Sciatic nerve (tissue), 2 donors: ENCODE measurements around the gene TEDC1. TPM values are rescaled to one million over a fixed set of nuclear protein-coding genes. Genes with fewer than 3 reads are reported as not detected.
"Not testable (repeated sequence)": the region's sequence is repeated elsewhere in the genome, so short reads cannot be mapped to it uniquely, and the experiment has no call there.

Experiments
- ATAC-seq: fragments of 200-7000 bp; cut with Tn5 transposase; one replicate; pipeline ENCODE4 v1.9.1; 2020; ENCODE audit warnings: mild to moderate bottlenecking, moderate library complexity
- DNase-seq: peaks from one replicate; pipeline ENCODE4 v3.0.0-alpha.2; 2020; ENCODE audit warnings: low spot score
- intact Hi-C: fragments of 100-400 bp; cut with DNase I; formaldehyde crosslinking; loops from one replicate; pipeline ENCODE4 v1.14.2; 2022
- total RNA-seq: library from RNA; stranded (reverse); fragmentation: NEBNext Ultra II Directional; extraction: Animal tissue kit (Norgen Biotek cat#: 25700); gene quantifications from one replicate; pipeline ENCODE4 v1.2.1, GENCODE V29; 2021
- donor health status: DM: no; HTN: no; CAD: no.
- donor health status: DM: no; HTN: no; CAD: no.

TEDC1 gene
- total RNA-seq, 1 donor from 2014 or later: 14.1 TPM

DNA sequence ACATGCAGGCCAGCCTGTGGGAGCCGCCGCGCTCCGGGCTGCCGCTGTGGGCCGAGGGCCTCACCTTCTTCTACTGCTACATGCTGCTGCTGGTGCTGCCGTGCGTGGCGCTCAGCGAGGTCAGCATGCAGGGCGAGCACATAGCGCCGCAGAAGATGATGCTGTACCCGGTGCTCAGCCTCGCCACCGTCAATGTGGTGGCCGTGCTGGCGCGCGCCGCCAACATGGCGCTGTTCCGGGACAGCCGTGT lies 38.2 kb downstream of the TEDC1 start:
- intact Hi-C loops: no loop called here
- ATAC-seq (no peak), DNase-seq (no peak)

DNA sequence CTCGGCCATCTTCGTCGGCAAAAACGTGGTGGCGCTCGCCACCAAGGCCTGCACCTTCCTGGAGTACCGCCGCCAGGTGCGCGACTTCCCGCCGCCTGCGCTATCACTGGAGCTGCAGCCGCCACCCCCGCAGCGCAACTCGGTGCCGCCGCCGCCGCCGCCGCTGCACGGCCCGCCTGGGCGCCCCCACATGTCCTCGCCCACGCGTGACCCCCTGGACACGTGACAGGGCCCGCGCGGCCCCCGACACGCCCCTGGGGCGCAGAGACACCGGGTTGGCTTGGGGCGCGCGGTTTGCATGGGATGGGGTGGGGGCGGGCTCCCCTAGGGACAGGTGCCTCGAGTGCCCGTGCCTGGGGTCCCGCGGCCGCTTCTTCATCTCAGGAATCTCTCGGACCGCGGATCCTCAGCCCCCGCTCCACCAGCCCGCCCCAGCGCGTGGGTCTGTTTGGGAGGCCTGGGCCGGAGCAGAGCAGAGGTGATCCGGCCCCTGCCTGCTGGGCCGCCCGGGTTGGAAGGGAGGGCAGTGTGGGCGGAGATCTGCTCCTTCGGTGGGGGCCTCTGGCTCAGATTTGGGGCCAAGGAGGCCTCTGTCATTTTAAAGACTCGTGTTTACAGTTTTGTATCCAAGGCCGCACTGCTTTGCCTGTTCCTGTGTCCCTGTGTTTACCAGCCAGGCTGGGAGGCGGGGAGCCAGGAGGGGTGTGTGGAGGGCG lies 38.7 kb downstream of the TEDC1 start:
- intact Hi-C loops: no loop called here
- ATAC-seq (no peak), DNase-seq (no peak)

DNA sequence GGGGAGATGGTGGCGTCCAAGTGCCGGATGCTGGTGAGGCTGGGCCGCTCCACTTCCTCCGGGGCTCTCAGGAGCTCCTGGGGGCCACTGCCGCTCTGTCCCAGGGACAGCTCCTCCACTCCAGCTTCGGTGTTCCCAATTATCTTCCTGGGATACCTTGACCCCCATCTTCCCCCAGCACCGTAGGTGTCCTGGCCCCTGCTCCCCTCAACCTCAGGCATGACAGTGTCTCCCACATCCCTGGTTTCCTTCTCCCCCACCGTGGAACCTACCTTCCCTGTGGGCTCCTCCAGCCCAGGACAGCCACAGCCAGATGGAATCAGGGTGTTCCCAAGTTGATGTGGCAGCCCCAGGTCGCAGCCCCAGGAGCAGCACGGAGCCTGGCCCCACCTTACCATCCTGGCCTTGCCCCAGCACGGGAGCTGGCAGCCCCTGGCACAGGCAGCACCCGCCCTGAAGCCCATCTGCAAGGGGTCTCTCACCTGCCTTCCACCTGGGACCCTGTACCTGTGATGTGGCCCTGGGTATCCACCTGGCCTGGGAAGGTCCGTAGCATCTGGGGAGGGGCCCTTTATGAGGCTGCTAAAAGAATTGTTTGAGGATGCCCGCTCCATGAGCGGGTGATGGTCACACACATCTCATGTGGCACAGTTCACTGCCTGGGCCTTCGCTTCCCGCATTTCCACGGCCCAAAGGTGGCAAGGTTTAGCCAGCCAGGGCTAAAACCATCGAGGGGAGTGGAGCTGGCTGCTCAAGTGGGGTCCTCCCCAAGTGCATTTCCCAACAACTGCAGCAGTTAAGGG lies 39.4 kb downstream of the TEDC1 start:
- no peak for DNase-seq
- intact Hi-C loops: no loop called here
- ATAC-seq: no peak

DNA sequence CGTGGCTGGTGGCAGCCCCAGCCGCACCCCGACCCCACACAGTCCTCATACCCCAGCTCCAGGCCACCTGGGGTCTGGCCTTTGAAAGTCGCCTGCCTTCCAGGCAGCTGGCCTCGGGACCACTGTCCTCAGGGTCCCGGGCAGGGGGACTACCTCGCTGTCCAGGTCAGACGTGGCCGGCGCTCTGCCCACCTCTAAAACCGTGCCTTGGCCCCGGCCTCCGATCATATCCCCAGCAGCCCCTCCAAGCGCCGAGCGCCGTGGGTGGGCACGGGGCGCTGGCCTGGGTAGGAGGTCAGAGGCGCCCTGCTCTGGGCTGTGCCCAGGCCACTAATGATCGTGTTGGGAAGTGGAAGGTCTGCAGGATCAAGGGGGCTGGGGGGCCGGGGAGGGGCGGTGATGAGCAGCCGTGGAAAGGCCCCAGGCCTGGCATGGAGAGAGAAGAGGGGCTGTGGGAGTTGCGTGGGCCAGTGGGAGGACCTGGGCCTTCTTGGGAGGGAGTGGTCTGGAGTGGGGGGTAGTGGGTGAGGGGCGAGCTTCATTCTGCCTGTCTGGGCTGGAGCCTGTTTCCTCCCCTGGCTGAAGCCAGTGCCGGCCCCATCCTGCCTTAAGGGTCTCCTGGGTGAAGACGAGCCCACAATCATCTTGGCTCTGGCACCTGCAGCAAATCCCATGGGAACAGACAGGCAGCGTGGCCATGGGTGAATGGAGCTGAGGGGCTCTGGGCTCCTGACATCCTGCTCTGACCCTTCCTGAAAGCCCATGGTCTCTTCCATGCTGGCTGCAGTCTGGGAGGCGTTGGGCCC lies 40.2 kb downstream of the TEDC1 start:
- intact Hi-C loops: no loop called here
- no peak for ATAC-seq
- no peak for DNase-seq

DNA sequence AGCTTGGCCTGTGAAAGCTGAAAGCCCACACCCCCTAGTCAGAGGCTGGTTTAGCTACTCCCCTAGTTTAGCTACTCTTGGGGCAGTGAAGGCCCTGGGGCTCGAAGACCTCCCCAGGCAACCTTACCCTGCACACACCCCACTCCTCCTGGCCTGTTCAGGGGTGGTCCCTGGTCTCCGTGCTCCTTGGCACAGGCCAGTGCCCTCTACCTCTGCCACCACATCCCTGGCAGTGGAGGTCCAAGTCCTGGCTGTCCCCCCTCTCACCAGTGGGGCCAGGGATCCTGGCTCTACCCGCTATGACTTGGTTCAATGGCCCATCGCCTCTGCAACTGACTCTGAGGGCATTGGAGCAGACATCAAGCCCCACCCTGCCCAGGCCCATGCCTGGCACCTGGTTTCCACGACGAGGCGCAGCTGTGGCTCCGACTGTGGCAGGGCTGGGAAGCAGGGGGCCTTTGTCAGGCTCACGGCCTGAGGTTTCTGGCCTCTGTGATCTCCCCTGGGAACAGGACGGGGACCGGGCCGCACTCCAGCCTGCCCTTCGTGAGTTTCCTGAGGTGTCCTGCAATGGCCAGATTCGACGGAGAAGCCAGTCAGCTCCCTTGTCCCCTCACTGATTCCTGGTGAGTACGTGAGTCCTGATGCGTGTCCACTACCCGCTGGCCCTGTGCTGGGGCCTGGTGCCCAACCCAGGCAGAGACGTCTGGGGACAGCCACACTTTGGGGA lies 41.0 kb downstream of the TEDC1 start:
- no peak for ATAC-seq
- intact Hi-C loops: no loop called here
- no peak for DNase-seq

DNA sequence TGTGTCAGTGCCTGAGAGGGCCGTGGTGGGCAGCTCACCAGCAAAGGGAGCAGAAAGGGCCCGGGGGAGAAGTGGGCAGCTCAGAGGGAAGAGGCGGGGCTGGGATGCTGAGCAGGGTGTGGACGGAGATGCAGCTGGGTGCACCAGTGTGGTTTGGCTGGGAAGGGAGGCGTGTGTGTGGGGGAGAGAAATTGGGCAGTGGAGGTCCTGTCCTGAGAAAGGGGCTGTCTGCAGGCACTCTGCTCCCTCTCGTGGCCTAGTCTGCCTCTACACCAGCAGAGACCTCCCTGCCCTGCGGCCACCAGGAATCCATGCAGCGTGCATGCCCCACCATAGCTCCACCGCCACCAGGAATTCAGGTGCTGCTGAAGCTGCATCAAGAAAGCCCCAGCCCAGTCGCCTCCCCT lies 41.7 kb downstream of the TEDC1 start:
- ATAC-seq: peak; percentile 14
- DNase-seq: no peak
- intact Hi-C loops: no loop called here

DNA sequence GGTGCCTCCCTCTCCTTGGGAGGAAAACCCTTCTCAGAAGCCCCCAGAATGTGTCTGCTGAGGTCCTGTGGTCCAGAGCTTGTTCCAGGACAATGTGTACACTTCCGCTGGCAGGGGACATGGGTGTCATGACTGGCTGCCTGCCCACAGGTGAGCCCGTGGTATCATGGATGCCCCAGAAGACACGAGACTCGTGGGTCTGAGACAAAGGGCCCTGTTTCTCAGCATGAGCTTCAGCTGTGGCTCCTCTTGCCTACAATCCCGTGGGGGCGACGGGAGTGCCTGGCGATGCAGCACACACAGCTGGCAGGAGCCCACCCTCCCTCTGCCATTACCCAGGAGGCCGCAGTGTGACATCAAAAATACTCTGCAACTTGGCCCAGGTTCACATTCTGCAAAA lies 42.3 kb downstream of the TEDC1 start:
- intact Hi-C loops: no loop called here
- ATAC-seq (no peak), DNase-seq (no peak)

DNA sequence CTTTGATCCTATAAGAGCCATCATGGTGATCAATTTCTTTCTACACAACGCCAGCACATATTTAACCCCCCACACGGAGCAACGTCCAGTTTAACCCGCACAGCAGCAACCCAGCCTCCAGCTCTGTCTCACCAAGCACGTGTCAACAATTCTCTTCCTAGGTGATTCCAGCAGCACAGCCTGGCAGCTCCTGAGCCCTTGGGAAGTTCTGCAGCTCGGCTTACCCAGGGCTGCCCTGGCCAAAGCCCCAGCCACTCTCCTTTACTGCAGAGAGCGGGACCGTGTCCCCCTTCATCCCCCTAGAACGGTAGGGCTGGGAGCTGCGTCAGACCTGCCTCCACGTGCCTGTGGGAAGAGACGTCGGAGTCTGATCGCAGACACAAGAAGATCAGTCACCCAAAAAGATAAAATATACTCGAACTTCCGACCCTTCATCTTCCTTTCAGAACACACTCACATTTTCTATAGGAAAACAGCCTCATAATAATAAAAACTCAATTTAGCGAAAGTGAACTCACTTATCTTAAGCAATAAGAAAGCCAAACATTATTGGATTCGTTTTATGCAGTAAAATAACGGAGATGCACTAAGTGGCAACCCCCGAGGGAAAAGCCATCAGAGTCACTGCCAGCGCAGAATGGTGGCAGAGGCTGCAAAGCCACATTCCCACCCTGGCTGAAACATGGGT lies 42.9 kb downstream of the TEDC1 start:
- ATAC-seq (no peak), DNase-seq (no peak)
- intact Hi-C loops: no loop called here

DNA sequence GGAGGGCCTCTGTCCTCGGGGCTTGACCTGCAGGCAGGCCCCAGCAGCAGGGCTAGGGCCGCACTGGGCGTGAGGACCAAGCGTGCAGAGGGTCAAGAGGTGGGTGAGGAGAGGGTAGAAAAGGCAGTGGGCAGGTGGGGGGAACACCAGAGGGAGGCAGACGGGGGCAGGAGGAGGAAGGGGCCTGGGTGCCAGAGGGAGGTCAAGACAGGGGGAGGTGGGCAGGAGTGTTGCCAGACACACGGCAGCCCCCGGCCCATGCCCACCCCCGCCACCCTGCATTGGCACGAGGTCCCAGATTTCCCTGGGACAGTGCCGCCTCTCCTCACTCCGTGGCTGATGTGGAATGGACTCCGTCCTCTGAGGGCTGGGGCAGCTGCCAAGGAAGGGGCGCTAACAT lies 43.5 kb downstream of the TEDC1 start:
- intact Hi-C loops: no loop called here
- ATAC-seq (no peak), DNase-seq (no peak)

DNA sequence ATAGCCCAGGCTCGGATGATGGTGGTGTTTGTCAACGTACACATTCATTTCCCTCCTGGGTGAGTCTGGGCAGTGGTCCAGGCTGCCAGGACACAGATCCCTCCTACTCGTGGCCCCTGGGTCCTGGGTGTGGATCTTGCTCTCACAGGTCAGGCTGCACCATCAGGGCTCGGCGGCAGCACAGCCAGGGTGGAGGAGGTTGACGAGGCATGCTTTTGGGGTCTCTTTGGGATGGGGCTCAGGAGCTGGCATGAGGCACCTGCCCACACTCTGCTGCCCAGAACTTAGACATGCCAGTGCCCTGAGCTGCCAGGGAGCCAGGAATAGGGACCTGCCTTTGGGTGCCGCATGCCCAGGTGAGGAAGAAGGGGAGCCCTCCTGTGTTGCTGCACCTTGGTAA lies 45.0 kb downstream of the TEDC1 start:
- ATAC-seq (no peak), DNase-seq (no peak)
- intact Hi-C loops: no loop called here

DNA sequence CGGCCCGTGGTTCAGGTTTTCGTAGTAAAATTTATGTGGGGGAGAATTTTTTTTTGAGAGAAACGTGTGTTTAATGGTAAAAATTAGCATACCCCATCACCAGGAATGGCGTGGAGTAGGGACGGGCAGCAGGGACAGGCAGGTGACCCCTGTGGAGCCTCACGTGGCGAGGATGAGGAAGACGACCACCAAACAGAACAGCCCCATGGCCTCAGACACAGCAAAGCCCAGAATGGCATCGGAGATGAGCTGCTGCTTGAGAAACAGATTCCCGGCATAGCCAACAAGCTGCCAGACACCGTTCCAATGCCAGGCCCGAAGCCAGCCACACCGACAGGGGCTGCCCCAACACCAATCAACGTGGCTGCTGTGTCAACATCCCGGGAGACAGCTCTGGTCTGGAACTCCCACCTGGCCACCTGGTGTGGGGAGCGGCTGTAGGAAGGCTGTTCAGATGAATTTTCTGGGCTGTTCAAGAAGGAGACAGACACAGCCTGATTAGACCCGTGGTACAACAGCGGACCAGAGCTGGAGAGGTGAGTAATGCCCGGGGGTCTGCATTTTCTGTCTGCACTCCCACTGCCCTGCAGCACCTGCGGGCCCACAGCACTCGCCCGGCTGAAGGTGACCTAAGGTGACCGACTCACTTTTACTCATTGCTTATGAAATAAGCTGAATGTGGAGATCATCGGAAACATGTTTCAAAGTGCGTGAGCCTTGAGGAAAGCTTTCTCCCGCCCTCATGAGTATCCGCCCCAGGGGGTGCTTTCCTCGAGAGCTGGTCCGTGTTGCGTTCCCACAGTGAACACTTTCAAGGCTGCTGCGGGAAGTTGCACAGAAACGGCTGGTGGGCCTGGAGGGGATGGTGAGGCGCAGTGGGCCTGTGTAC lies 45.9 kb downstream of the TEDC1 start:
- DNase-seq: no peak
- ATAC-seq: no peak
- intact Hi-C loops: no loop called here

DNA sequence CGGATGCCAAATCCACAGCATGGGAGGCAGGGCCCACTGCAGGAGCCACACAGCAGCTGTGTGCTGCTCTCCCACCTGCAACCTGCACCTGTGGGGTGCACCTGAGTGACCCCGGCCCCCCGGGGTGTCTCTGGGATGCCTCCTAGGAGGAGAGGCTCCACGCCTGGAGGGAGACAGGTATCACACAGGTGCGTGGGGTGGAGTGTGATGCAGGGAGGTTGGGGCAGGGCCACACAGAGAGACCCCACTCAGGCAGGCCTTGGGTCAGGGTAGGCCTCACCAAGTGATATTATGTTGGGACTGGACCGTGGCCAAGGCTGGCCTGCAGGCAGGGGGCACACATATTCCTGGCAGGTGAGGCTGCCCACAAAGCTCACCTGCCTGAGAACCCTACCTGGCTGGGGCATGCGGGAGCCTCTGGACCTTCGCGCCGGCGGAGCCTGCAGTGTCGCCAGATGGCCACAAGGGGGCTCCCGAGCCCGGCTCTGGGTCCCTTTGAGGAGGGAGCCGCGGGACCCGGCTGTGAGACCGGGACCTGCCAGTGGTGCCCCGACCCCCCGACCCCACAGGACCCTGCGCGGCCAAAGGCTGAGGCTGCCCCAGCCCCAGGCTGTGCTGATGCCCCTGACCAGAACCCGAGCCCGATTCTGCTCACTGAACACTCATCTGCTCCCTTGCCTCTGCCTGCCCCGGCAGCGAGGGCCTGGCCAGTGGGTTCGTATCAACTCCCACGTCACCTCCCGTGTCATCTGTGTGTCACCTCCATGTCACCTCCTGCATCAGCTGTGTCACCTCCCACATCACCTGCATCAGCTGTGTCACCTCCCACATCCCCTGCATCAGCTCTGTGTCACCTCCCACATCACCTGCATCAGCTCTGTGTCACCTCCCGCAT lies 46.8 kb downstream of the TEDC1 start:
- DNase-seq: peak; percentile 75
- peak; percentile 73 for ATAC-seq
- intact Hi-C loops: no loop called here

DNA sequence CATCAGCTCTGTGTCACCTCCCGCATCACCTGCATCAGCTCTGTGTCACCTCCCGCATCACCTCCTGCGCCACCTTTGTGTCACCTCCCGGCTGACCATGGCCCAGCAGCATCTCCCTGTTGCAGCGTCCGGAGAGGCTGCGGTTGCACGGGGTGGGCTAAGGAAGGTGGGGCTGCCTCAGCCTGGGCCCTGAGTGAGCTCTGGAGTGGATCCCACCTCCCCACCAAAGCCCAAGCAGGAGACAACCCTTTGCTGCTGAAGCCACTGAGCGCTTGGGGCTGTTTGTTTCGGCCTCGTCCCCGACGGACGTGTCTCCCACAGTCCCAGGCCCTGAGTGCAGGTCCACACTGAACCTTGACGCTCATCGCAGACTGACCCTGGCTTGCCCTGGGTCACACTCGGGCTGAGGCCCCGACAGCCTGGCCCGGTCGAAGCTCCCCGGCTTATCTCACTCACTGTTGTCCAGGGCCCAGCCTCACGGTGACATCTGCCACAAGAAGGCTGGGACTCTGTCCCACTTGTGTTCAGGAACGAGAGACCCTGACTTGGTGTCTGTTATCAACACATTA lies 47.5 kb downstream of the TEDC1 start:
- DNase-seq: no peak
- ATAC-seq: no peak
- intact Hi-C loops: no loop called here

DNA sequence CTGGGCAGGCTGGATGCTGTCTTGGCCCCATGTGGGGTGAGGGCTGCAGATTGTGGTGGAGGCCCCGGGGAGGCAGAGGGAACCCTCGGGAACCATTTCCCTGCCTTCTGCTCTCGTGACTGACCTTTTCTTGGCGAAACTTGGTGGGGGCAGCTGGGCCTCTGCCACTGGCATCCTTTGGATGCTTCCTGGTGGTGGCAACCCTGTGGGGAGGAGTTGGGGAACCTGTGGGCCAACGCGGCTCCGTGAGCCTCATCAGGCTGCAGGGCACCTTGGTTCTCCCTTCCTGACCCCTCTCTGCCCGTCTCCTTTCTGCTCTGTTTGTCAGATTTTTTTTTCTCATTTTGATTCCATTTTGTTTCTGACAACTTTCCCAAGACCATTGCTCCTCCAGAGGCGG lies 49.8 kb downstream of the TEDC1 start:
- intact Hi-C loops: no loop called here
- DNase-seq: no peak

DNA sequence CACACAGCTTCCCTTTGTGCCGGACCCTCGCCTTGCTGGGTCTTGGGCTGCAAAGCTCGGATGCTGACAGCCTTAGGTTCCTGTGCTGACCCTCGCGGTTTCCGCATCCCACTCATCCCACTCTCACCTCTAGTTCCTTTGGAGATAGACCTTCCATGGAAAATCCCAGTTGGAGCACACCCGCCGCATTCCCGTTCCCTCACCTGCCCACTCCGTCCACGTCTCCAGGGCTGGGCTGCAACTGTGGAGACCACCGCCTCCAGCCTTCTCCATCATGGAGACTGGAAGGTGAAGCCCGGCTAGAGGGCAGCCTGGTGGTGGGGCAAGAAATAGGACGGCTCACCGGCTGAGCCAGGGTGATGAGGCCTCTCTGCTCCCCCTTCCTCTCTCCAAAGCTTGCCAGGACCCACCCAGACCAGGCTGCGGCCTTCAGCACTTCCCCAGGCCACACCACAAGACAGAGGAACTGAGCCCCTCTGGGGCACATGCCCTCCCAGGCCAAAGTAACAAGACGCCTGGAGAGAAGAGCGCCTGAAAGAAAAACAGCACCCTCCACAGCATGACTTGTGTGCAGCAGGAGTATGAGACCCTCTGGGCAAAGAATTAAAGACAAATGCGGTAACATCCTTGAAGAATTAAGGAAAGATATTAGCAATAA lies 50.3 kb downstream of the TEDC1 start:
- DNase-seq (no peak), ATAC-seq (no peak)
- intact Hi-C loops: no loop called here

More for the DNA sequence above, 49.8 kb downstream of the TEDC1 start:
- ATAC-seq: no peak

DNA sequence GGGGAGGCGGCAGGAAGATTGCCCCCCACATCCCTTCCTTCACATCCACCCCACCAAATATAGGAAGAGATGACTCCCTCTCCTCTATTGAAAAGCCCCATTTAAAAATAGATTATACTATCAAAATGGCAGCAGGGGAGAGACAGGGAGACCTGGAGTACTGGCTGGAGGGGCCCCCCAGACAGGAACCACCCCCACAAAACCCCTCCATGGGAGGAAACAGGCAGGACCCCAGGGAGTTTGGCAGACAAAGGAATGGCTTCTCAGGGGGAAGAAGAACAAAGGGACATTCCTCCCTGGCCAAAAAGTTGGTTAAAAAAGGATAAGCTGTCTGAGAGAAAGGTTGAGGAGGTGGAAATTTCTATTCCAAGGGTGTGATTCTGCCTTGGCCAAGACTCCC lies 54.6 kb downstream of the TEDC1 start:
- ATAC-seq, DNase-seq, intact Hi-C loops: not testable (repeated sequence)
